ENCODE measurements around the gene MARK3. TPM values are rescaled to one million over a fixed set of nuclear protein-coding genes. Genes with fewer than 3 reads are reported as not detected.

MARK3 gene
- total RNA-seq, 2 experiments from 2014 or later: 107 TPM

DNA sequence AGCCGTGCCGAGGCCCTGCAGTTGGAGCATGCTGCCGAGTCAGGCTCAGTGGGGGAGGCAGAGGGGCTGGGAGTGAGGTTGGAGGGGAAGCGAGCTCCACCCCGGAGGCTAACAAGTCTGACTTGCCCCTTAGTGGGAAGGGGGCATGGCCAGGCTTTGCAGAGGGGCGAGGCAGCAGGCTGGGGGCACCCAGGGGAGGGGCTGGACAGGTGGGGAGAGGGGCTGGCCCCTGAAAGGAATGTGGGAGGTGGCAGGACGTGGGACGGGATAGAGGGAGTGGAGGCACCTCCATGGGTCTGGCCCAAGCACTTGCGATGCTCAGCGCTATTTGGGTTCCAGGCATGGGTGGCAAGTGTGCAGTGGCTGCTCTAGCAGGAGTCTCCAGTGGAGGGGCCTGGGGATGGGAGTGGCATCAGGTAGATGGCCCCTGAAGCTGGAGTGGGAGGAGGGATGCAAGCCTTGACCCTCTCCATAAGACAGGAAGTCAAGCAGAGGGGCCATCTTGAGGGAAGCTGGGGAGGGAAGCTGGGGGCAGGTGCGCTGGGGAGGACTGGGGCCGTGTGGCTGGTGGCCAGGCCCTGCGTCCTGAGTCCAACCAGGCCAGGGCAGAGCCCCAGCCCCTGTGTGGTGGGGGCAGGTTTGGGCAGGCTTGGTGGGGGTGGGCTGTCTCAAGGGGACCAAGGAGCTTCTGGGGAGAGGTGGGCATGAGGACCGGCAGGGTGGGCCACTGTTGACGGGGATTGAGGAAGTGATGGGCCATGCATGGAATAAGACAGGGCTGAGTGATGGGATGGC lies 146.4 kb downstream of the MARK3 start:
- ChIA-PET CTCF (no interaction called here), POLR2A (interaction anchor here (1.4 kb wide), 1 partner anchor 10 kb away, joined by 3 read pairs; no protein-coding TSS in a partner anchor)
- H3K27me3 ChIP-seq (ENCODE audit: control insufficient read depth in 1 of 2, insufficient read depth in 2 of 2, low read length in 2 of 2): no peaks in the 10 kb centered on the region
- Mint-ChIP-seq H3K4me3 (peak overlapping the region; percentile 45), H3K4me1 (ENCODE audit: low read depth) (peaks cover 36% of the 10 kb centered on the region), H3K27me3 (no peaks in the 10 kb centered on the region), H3K27ac (peak overlapping the region; percentile 44), H3K36me3 (ENCODE audit: low read depth) (peaks cover 8% of the 10 kb centered on the region), H3K9me3 (no peaks in the 10 kb centered on the region)
- DNase-seq (no peak), ATAC-seq (ENCODE audit: poor library complexity) (no peak)
- intact Hi-C loops (cut with DNase I, micrococcal nuclease): no loop called here
- H3K36me3 ChIP-seq (ENCODE audit: insufficient read depth, low read length): peaks cover 19% of the 10 kb centered on the region
- TF ChIP-seq, protein P1, sequence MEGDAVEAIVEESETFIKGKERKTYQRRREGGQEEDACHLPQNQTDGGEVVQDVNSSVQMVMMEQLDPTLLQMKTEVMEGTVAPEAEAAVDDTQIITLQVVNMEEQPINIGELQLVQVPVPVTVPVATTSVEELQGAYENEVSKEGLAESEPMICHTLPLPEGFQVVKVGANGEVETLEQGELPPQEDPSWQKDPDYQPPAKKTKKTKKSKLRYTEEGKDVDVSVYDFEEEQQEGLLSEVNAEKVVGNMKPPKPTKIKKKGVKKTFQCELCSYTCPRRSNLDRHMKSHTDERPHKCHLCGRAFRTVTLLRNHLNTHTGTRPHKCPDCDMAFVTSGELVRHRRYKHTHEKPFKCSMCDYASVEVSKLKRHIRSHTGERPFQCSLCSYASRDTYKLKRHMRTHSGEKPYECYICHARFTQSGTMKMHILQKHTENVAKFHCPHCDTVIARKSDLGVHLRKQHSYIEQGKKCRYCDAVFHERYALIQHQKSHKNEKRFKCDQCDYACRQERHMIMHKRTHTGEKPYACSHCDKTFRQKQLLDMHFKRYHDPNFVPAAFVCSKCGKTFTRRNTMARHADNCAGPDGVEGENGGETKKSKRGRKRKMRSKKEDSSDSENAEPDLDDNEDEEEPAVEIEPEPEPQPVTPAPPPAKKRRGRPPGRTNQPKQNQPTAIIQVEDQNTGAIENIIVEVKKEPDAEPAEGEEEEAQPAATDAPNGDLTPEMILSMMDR (IDR thresholded peaks at IDR 0.05): no peak
- no peak overlapping the region for H3K4me3 ChIP-seq (ENCODE audit: low read length)
- H3K4me1 ChIP-seq (ENCODE audit: insufficient read depth, low read length): peaks cover 45% of the 10 kb centered on the region
- no peaks in the 10 kb centered on the region for H3K9me3 ChIP-seq (ENCODE audit: control insufficient read depth in 1 of 2, insufficient read depth in 1 of 2, low read length in 2 of 2)
- H3K27ac ChIP-seq (ENCODE audit: low read depth in 1 of 2, low read length in 2 of 2): no peak overlapping the region

DNA sequence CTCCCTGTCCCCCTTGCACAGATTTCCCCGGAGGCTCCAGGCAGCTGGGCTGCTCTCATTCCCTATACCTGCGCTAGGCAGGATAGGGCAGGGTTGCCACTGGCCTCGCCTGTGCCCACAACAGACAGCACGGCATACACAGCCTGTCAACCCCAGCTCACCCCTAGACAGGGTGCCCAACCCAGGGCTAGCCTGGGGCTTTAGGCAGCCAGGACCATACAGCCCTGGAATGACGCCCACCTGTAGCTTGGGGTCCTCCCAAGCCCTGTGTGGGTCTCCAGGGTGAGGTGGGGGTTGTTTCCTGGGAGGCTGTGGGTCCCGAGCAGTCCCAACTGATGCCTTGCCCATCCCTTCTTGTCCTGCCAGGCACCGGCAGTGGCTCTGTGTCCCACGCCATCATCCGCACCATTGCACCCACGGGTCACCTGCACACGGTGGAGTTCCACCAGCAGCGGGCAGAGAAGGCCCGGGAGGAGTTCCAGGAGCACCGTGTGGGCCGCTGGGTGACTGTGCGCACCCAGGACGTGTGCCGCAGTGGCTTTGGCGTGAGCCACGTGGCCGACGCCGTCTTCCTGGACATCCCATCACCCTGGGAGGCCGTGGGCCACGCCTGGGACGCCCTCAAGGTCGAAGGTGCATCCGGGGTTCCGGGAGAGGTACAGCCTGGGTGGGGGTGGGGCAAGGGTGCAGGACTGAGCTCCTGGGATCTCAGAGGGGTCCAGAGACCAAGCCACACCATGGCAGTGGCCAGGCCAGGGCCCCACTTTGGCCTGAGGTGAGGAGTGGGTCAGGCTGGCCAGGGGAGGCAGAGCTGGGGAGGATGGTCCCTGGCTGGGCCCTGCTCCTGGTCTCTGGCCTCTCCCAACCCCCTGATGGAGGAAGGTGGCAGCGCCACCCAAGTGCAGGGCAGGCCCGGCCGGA lies 147.3 kb downstream of the MARK3 start:
- H3K27ac Mint-ChIP-seq: no peak overlapping the region
- CTCF ChIA-PET: interaction anchor here (0.6 to 1.7 kb wide), 2 partner anchors 14 to 39 kb away, joined by 4 to 5 read pairs; no protein-coding TSS in a partner anchor

More for the DNA sequence above, 147.3 kb downstream of the MARK3 start:
- ATAC-seq (ENCODE audit: poor library complexity): no peak
- no peak overlapping the region for H3K4me3 Mint-ChIP-seq
- peaks cover 8% of the 10 kb centered on the region for H3K36me3 Mint-ChIP-seq (ENCODE audit: low read depth)
- TF ChIP-seq, protein P1 (IDR thresholded peaks at IDR 0.05): no peak
- H3K27ac ChIP-seq (ENCODE audit: low read depth in 1 of 2, low read length in 2 of 2): no peak overlapping the region
- H3K4me1 Mint-ChIP-seq (ENCODE audit: low read depth): peaks cover 31% of the 10 kb centered on the region
- H3K4me3 ChIP-seq (ENCODE audit: low read length): no peak overlapping the region
- peaks cover 39% of the 10 kb centered on the region for H3K4me1 ChIP-seq (ENCODE audit: insufficient read depth, low read length)
- no peak for DNase-seq
- POLR2A ChIA-PET: no interaction called here
- no peaks in the 10 kb centered on the region for H3K9me3 ChIP-seq (ENCODE audit: control insufficient read depth in 1 of 2, insufficient read depth in 1 of 2, low read length in 2 of 2)
- H3K36me3 ChIP-seq (ENCODE audit: insufficient read depth, low read length): peaks cover 19% of the 10 kb centered on the region
- H3K9me3 Mint-ChIP-seq: no peaks in the 10 kb centered on the region
- intact Hi-C loops (cut with DNase I, micrococcal nuclease): no loop called here
- no peaks in the 10 kb centered on the region for H3K27me3 Mint-ChIP-seq
- H3K27me3 ChIP-seq (ENCODE audit: control insufficient read depth in 1 of 2, insufficient read depth in 2 of 2, low read length in 2 of 2): no peaks in the 10 kb centered on the region
